Glutamatergic neuron (in vitro differentiated cells): ENCODE measurements around the gene SLITRK3. TPM values are rescaled to one million over a fixed set of nuclear protein-coding genes. Genes with fewer than 3 reads are reported as not detected.
A peak's percentile ranks its signal among the peaks of the same experiment; 100 is the strongest.

Experiments used
- DNase-seq: peaks from one replicate; pipeline ENCODE4 v3.0.0; 2022
- H3K27ac Mint-ChIP-seq: one replicate; pipeline ENCODE4 v1.8.0; 2020; ENCODE audit warnings: mild to moderate bottlenecking, mixed read lengths, inconsistent platforms; ENCODE audit not compliant: unreplicated experiment
- H3K27me3 Mint-ChIP-seq: one replicate; pipeline ENCODE4 v1.8.0; 2020; ENCODE audit warnings: mild to moderate bottlenecking, moderate library complexity, mixed read lengths, inconsistent platforms; ENCODE audit not compliant: unreplicated experiment
- H3K36me3 Mint-ChIP-seq: one replicate; pipeline ENCODE4 v1.8.0; 2020; ENCODE audit warnings: mild to moderate bottlenecking, mixed read lengths, inconsistent platforms; ENCODE audit not compliant: unreplicated experiment
- H3K4me1 Mint-ChIP-seq: one replicate; pipeline ENCODE4 v1.8.0; 2020; ENCODE audit warnings: mild to moderate bottlenecking, low read depth, mixed read lengths, inconsistent platforms; ENCODE audit not compliant: unreplicated experiment
- H3K4me3 Mint-ChIP-seq: one replicate; pipeline ENCODE4 v1.8.0; 2020; ENCODE audit warnings: mild to moderate bottlenecking, mixed read lengths, inconsistent platforms; ENCODE audit not compliant: unreplicated experiment
- H3K9me3 Mint-ChIP-seq: one replicate; pipeline ENCODE4 v1.8.0; 2020; ENCODE audit warnings: mild to moderate bottlenecking, moderate library complexity, mixed read lengths, inconsistent platforms; ENCODE audit not compliant: unreplicated experiment
- total RNA-seq: library from RNA; stranded (reverse); fragmentation: NEBNext Ultra II Directional; extraction: Animal tissue kit (Norgen Biotek cat#: 25700); gene quantifications from one replicate; pipeline ENCODE4 v1.2.1, GENCODE V29; 2021; ENCODE audit not compliant: unreplicated experiment
- TF ChIP-seq, protein P1 (sequence below): fragments of 200-600 bp; sonication (generic); IDR thresholded peaks from one replicate; pipeline ENCODE4 v1.5.0; 2021; ENCODE audit not compliant: partially characterized antibody, unreplicated experiment

The SLITRK3 gene
- total RNA-seq, 1 donor from 2014 or later = not detected

DNA sequence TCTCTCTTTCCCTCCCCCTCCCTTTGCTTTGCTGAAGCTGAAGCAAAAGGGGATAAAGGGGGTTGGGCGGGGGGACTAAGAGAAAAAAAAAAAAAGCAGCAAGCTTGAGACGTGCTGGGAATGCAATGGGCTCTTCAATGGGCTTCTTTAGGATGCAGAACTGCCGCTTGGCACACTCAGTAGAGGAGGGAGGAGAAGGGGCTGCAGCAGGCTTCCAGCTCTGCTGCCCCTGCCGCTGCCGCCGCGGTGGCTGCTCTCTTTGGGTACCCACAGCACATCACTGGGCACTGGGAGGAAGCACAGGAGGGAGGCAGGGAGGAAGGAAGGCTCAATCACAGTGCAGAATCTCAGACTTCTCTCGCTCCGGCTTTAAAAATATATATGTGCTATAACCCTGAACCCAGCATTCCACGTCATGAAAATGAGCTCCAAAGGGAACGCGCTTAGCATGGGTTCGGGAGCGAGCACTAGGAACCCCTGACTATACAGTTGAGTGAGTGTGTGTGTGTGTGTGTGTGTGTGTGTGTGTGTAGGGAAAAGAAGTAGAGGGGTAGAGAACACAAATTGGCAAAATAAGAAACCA is 3.5 kb downstream of the SLITRK3 start:
- peaks cover 12% of the 10 kb centered on the region for H3K9me3 Mint-ChIP-seq
- DNase-seq = peak; percentile 33
- peak overlapping the region; percentile 93 for H3K4me3 Mint-ChIP-seq
- peaks cover 23% of the 10 kb centered on the region for H3K4me1 Mint-ChIP-seq
- H3K27ac Mint-ChIP-seq = no peak overlapping the region
- H3K27me3 Mint-ChIP-seq = peaks cover 23% of the 10 kb centered on the region
- peaks cover 4% of the 10 kb centered on the region for H3K36me3 Mint-ChIP-seq
- TF ChIP-seq, protein P1, sequence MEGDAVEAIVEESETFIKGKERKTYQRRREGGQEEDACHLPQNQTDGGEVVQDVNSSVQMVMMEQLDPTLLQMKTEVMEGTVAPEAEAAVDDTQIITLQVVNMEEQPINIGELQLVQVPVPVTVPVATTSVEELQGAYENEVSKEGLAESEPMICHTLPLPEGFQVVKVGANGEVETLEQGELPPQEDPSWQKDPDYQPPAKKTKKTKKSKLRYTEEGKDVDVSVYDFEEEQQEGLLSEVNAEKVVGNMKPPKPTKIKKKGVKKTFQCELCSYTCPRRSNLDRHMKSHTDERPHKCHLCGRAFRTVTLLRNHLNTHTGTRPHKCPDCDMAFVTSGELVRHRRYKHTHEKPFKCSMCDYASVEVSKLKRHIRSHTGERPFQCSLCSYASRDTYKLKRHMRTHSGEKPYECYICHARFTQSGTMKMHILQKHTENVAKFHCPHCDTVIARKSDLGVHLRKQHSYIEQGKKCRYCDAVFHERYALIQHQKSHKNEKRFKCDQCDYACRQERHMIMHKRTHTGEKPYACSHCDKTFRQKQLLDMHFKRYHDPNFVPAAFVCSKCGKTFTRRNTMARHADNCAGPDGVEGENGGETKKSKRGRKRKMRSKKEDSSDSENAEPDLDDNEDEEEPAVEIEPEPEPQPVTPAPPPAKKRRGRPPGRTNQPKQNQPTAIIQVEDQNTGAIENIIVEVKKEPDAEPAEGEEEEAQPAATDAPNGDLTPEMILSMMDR = no peak

DNA sequence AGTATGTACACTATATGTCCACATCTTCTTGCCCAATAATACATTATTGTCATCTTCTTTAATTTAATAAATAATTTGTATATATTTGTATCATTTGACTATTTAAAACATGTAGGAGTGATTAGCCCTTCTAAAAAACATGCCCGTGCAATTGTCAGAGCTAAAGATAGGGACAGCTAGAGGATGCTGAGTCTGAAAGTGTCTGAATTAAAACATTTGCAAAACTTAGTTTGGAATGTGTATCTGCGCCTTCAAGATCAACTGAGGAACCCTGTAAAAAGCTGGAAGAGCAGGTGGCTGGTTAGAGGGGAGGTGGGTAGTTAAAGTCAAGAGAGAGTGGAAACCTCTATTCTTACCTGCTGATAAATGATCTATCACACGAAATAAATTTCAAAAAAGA is 4.7 kb downstream of the SLITRK3 start:
- no peak for DNase-seq
- Mint-ChIP-seq H3K27ac (no peak overlapping the region), H3K9me3 (peaks cover 10% of the 10 kb centered on the region), H3K4me1 (peaks cover 20% of the 10 kb centered on the region), H3K4me3 (no peak overlapping the region), H3K36me3 (no peaks in the 10 kb centered on the region), H3K27me3 (peaks cover 20% of the 10 kb centered on the region)
- TF ChIP-seq, protein P1 = no peak

DNA sequence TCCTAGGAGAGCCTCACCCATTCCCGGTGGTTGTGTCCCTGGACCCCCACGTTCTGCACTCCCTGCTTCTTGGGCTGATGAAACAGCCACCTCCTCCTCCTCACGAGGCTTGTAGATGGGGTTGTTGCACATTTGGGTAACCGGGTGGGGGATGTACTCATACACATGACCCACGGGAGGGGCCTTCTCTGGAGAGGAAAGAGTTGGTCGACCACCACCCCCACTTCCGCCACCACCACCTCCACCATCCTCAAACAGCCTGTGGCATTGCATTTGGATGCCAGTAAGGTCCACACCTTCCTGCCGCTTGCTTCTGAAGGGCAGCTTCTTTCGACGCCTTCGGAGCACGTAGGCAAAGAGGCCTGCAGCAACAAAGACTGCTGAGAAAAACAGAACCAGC is 7.7 kb downstream of the SLITRK3 start:
- Mint-ChIP-seq H3K4me3 (no peak overlapping the region), H3K9me3 (no peaks in the 10 kb centered on the region), H3K4me1 (peaks cover 5% of the 10 kb centered on the region), H3K27me3 (peaks cover 6% of the 10 kb centered on the region), H3K27ac (no peak overlapping the region), H3K36me3 (no peaks in the 10 kb centered on the region)
- TF ChIP-seq, protein P1 = no peak
- no peak for DNase-seq

DNA sequence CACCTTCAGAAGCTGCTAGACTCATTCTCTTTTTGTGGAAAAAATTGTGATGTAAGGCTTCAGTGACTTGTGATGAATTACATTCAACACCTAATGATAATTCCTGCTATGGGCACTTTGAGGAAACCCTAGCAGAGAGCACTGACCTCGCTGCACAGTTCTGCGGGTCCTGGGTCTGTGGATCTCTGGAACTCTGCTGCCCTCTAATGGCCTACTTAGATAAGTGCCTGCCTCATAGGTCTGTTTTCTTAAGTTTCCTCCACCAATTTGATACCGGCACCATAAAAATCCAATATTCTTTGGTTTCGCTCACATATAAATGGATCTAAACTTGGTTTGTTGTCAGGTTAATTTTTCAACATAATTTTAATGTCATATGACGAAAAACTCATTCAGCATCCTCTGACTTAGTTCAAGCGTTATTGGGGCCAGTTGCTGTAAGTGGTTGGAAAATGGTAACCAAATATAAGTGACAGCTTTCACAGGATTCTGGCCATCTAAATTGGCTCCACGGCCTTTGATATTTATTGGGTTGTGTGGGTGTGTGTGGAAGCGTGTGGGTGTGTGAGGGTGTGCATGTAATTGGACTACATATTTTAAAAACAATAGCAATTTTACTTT is 10.4 kb downstream of the SLITRK3 start:
- no peak overlapping the region for H3K4me3 Mint-ChIP-seq
- H3K36me3 Mint-ChIP-seq = no peaks in the 10 kb centered on the region
- H3K9me3 Mint-ChIP-seq = no peaks in the 10 kb centered on the region

DNA sequence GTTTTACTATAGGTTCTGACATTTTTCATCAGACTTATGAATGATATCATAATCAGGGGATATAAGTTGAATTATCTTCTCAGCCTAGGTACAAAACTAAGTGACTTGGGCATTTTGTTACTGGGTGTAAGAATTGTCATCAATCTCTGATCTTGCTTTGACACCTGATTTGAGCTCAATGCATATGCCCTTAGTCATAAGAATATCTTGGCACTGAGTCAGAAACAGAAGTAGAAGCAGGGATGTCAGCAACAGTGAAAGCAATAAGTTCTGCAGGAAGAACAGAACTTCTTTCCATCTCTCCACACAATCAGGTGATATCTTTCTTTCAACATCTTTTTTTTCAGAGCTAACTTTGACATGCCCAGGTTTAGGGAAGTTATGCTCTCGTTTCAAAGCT is 14.6 kb downstream of the SLITRK3 start:
- Mint-ChIP-seq H3K9me3 (no peaks in the 10 kb centered on the region), H3K27me3 (no peaks in the 10 kb centered on the region), H3K27ac (no peak overlapping the region), H3K4me3 (no peak overlapping the region), H3K4me1 (no peaks in the 10 kb centered on the region), H3K36me3 (no peaks in the 10 kb centered on the region)
- TF ChIP-seq, protein P1 = no peak
- no peak for DNase-seq

More for the DNA sequence above, 10.4 kb downstream of the SLITRK3 start:
- TF ChIP-seq, protein P1 = peak; percentile 81
- peak; percentile 62 for DNase-seq
- Mint-ChIP-seq H3K4me1 (no peaks in the 10 kb centered on the region), H3K27ac (no peak overlapping the region), H3K27me3 (peaks cover 4% of the 10 kb centered on the region)
